GM23338 (cell line): Measurements from ENCODE around the gene GHRH. TPM values are rescaled to one million over a fixed set of nuclear protein-coding genes. Genes with fewer than 3 reads are reported as not detected.

ENCODE experiments used
- ATAC-seq: fragments of 200-7000 bp; cut with Tn5 transposase; 3 replicates; pipeline ENCODE4 v1.9.1; 2020
- DNase-seq: peaks from one replicate; pipeline ENCODE4 v3.0.0-alpha.2; 2015; ENCODE audit warnings: low spot score
- H2AFZ ChIP-seq: fragments of 200-600 bp; sonication (generic); 2 replicates; pipeline ENCODE4 v1.8.0; 2016; ENCODE audit warnings: antibody characterized with exemption, mild to moderate bottlenecking, moderate library complexity
- H3F3A ChIP-seq: fragments of 200-600 bp; sonication (generic); replicated peaks from 2 replicates; pipeline ENCODE4 v1.8.0; 2017; ENCODE audit warnings: antibody characterized with exemption, mixed run types, low read depth
- H3K27ac ChIP-seq: fragments of 200-600 bp; sonication (generic); 2 replicates; pipeline ENCODE4 v1.6.1; 2016; ENCODE audit warnings: low read depth
- H3K27me3 ChIP-seq: fragments of 200-600 bp; sonication (generic); 2 replicates; pipeline ENCODE4 v1.8.0; 2016; ENCODE audit warnings: mild to moderate bottlenecking, mixed run types, moderate library complexity; ENCODE audit not compliant: insufficient read depth
- H3K36me3 ChIP-seq: fragments of 200-600 bp; sonication (generic); 2 replicates; pipeline ENCODE4 v1.8.0; 2016; ENCODE audit warnings: mild to moderate bottlenecking; ENCODE audit not compliant: insufficient read depth
- H3K4me1 ChIP-seq: fragments of 200-600 bp; sonication (generic); 2 replicates; pipeline ENCODE4 v1.8.0; 2016; ENCODE audit warnings: mild to moderate bottlenecking, moderate library complexity; ENCODE audit not compliant: insufficient read depth
- H3K4me2 ChIP-seq: fragments of 200-600 bp; sonication (generic); 2 replicates; pipeline ENCODE4 v1.7.1; 2017; ENCODE audit warnings: mixed run types
- H3K4me3 ChIP-seq: fragments of 200-600 bp; sonication (generic); 2 replicates; pipeline ENCODE4 v1.6.1; 2016; ENCODE audit warnings: mixed run types
- H3K79me2 ChIP-seq: fragments of 200-600 bp; sonication (generic); replicated peaks from 2 replicates; pipeline ENCODE4 v1.8.0; 2017; ENCODE audit warnings: mild to moderate bottlenecking; ENCODE audit not compliant: insufficient read depth
- H3K9me2 ChIP-seq: fragments of 200-600 bp; sonication (generic); 2 replicates; pipeline ENCODE4 v1.8.0; 2017; ENCODE audit not compliant: insufficient read depth
- H4K20me1 ChIP-seq: fragments of 200-600 bp; sonication (generic); replicated peaks from 2 replicates; pipeline ENCODE4 v1.8.0; 2017; ENCODE audit warnings: mild to moderate bottlenecking; ENCODE audit not compliant: insufficient read depth
- H3K27ac Mint-ChIP-seq: 2 replicates; pipeline ENCODE4 v1.8.0; 2020; ENCODE audit warnings: inconsistent platforms, mild to moderate bottlenecking, moderate library complexity, mixed read lengths
- H3K27me3 Mint-ChIP-seq: 3 replicates; pipeline ENCODE4 v1.8.0; 2022; ENCODE audit warnings: low read depth, mild to moderate bottlenecking, moderate library complexity, mixed read lengths, inconsistent platforms; ENCODE audit not compliant: insufficient read depth, poor library complexity
- H3K36me3 Mint-ChIP-seq: 3 replicates; pipeline ENCODE4 v1.8.0; 2021; ENCODE audit warnings: low read depth, mild to moderate bottlenecking, inconsistent platforms, moderate library complexity, mixed read lengths
- H3K4me1 Mint-ChIP-seq: 3 replicates; pipeline ENCODE4 v1.8.0; 2020; ENCODE audit warnings: mild to moderate bottlenecking, inconsistent platforms, mixed read lengths
- H3K4me3 Mint-ChIP-seq: 3 replicates; pipeline ENCODE4 v1.8.0; 2021; ENCODE audit warnings: moderate library complexity, mild to moderate bottlenecking, inconsistent platforms, mixed read lengths
- H3K9me3 Mint-ChIP-seq: 3 replicates; pipeline ENCODE4 v1.8.0; 2020; ENCODE audit warnings: moderate library complexity, mild to moderate bottlenecking, inconsistent platforms, mixed read lengths
- CREB1 ChIP-seq: fragments of 250-450 bp; sonication (Bioruptor Pico); IDR thresholded peaks from 2 replicates; pipeline ENCODE4 v1.5.0; 2020; ENCODE audit warnings: low read depth, mild to moderate bottlenecking, moderate library complexity
- EZH2 ChIP-seq: fragments of 200-600 bp; sonication (generic); IDR thresholded peaks from one replicate; pipeline ENCODE4 v1.8.0; 2017; ENCODE audit warnings: antibody characterized with exemption, mild to moderate bottlenecking, low read depth; ENCODE audit not compliant: unreplicated experiment
- EZH2phosphoT487 ChIP-seq: fragments of 200-600 bp; sonication (generic); IDR thresholded peaks from one replicate; pipeline ENCODE4 v1.8.1; 2018; ENCODE audit warnings: antibody characterized with exemption; ENCODE audit not compliant: unreplicated experiment
- JUNB ChIP-seq: IDR thresholded peaks from one replicate; pipeline ENCODE4 v1.6.1; 2016; ENCODE audit warnings: antibody characterized with exemption; ENCODE audit not compliant: unreplicated experiment
- NANOG ChIP-seq: IDR thresholded peaks from 2 replicates; pipeline ENCODE4 v1.6.1; 2016; ENCODE audit warnings: antibody characterized with exemption, borderline replicate concordance
- REST ChIP-seq: IDR thresholded peaks from one replicate; pipeline ENCODE4 v1.6.1; 2018; ENCODE audit warnings: antibody characterized with exemption; ENCODE audit not compliant: unreplicated experiment
- ZNF114 ChIP-seq: fragments of 250-450 bp; sonication (Bioruptor Pico); IDR thresholded peaks from 2 replicates; pipeline ENCODE4 v1.5.0; 2020; ENCODE audit warnings: mild to moderate bottlenecking, moderate library complexity
- ZNF462 ChIP-seq: fragments of 250-450 bp; sonication (Bioruptor Pico); IDR thresholded peaks from 2 replicates; pipeline ENCODE4 v1.5.0; 2020; ENCODE audit warnings: mild to moderate bottlenecking, moderate library complexity
- polyA plus RNA-seq: library from polyadenylated mRNA; unstranded; fragments of >200 nt; fragmentation: Nextera tagmentation; extraction: Ambion mirVana; gene quantifications from 2 replicates; pipeline ENCODE4 v1.2.1, GENCODE V29; 2016
- total RNA-seq: library from RNA; depleted of rRNA; stranded (reverse); fragments of >200 nt; shearing (Covaris generic); gene quantifications from 2 replicates; pipeline ENCODE4 v1.2.3, GENCODE V29; 2014

Gene GHRH
- total and polyA plus RNA-seq, 2 experiments from 2014 or later: 0.40 TPM; not detected in 1

- TF ChIP-seq JUNB: no peak
- TF ChIP-seq EZH2phosphoT487: no peak
- no peak for TF ChIP-seq ZNF114
- TF ChIP-seq ZNF462: no peak
- TF ChIP-seq NANOG: no peak
These were observed 6.2 kb upstream of the GHRH start (continued) for GRCh38 chr20:37267667-37268313.

- peak overlapping the region; percentile 56 for H3K4me3 Mint-ChIP-seq
- no peak for TF ChIP-seq EZH2
- no peak for TF ChIP-seq NANOG
- TF ChIP-seq CREB1 (CRISPR knock-in tag): no peak
- TF ChIP-seq REST: no peak
- no peak for TF ChIP-seq JUNB
- TF ChIP-seq ZNF114: no peak
These were observed 5.5 kb upstream of the GHRH start for GRCh38 chr20:37266940-37267666.

More at GRCh38 chr20:37266940-37267666, 5.5 kb upstream of the GHRH start:
- Histone ChIP-seq H3F3A (peaks cover 15% of the 10 kb centered on the region), H3K27ac (peak overlapping the region; percentile 96), H3K79me2 (no peaks in the 10 kb centered on the region), H3K4me1 (peaks cover 21% of the 10 kb centered on the region), H3K9me2 (no peaks in the 10 kb centered on the region), H2AFZ (peak overlapping the region; percentile 45), H4K20me1 (no peaks in the 10 kb centered on the region), H3K4me3 (no peak overlapping the region), H3K4me2 (peak overlapping the region; percentile 70; the same call in 1 of the 2 replicates), H3K36me3 (no peaks in the 10 kb centered on the region), H3K27me3 (no peaks in the 10 kb centered on the region)
- ATAC-seq (no peak), DNase-seq (no peak)
- Mint-ChIP-seq H3K4me1 (peaks cover 27% of the 10 kb centered on the region), H3K36me3 (peaks cover 4% of the 10 kb centered on the region; the same call in 2 of the 3 replicates), H3K27ac (peak overlapping the region; percentile 97), H3K27me3 (peaks cover 11% of the 10 kb centered on the region), H3K9me3 (peaks cover 11% of the 10 kb centered on the region; the same call in 2 of the 3 replicates)
